MM.1S (cell line): ENCODE results near the gene TRIML1.

Experiments
- DNase-seq: peaks from one replicate; pipeline ENCODE4 v3.0.0-alpha.2; 2015
- H2AFZ ChIP-seq: fragments of 300-600 bp; sonication (generic); 2 replicates; pipeline ENCODE4 v1.6.0; 2016; ENCODE audit warnings: antibody characterized with exemption, low read length
- H3F3A ChIP-seq: fragments of 300-600 bp; sonication (generic); 2 replicates; pipeline ENCODE4 v1.6.1; 2016; ENCODE audit warnings: mild to moderate bottlenecking, antibody characterized with exemption, low read length, moderate library complexity, mixed read lengths; ENCODE audit not compliant: insufficient read depth
- H3K27ac ChIP-seq: fragments of 300-600 bp; sonication (generic); 2 replicates; pipeline ENCODE4 v1.5.1; 2016; ENCODE audit warnings: mild to moderate bottlenecking, low read length
- H3K27me3 ChIP-seq: fragments of 300-600 bp; sonication (generic); replicated peaks from 2 replicates; pipeline ENCODE4 v1.6.0; 2016; ENCODE audit warnings: low read length; ENCODE audit not compliant: insufficient read depth
- H3K36me3 ChIP-seq: fragments of 300-600 bp; sonication (generic); replicated peaks from 2 replicates; pipeline ENCODE4 v1.6.1; 2016; ENCODE audit warnings: mild to moderate bottlenecking, low read length, mixed read lengths; ENCODE audit not compliant: insufficient read depth
- H3K4me1 ChIP-seq: fragments of 300-600 bp; sonication (generic); 2 replicates; pipeline ENCODE4 v1.6.1; 2016; ENCODE audit warnings: low read length, mixed read lengths
- H3K4me2 ChIP-seq: fragments of 300-600 bp; sonication (generic); 2 replicates; pipeline ENCODE4 v1.6.0; 2016; ENCODE audit warnings: low read depth, low read length
- H3K4me3 ChIP-seq: fragments of 300-600 bp; sonication (generic); 2 replicates; pipeline ENCODE4 v1.5.1; 2016; ENCODE audit warnings: low read length, mixed read lengths
- H3K79me2 ChIP-seq: fragments of 300-600 bp; sonication (generic); 2 replicates; pipeline ENCODE4 v1.6.1; 2016; ENCODE audit warnings: mixed run types, low read length, mixed read lengths
- H3K9ac ChIP-seq: fragments of 300-600 bp; sonication (generic); 2 replicates; pipeline ENCODE4 v1.6.1; 2016; ENCODE audit warnings: low read length, mixed read lengths
- H3K9me2 ChIP-seq: fragments of 300-600 bp; sonication (generic); replicated peaks from 2 replicates; pipeline ENCODE4 v1.6.1; 2016; ENCODE audit warnings: mild to moderate bottlenecking, low read length, mixed read lengths; ENCODE audit not compliant: insufficient read depth
- H3K9me3 ChIP-seq: fragments of 300-600 bp; sonication (generic); replicated peaks from 2 replicates; pipeline ENCODE4 v1.6.1; 2016; ENCODE audit warnings: mild to moderate bottlenecking, low read length, mixed read lengths; ENCODE audit not compliant: insufficient read depth
- H4K20me1 ChIP-seq: fragments of 300-600 bp; sonication (generic); 2 replicates; pipeline ENCODE4 v1.6.1; 2016; ENCODE audit warnings: mild to moderate bottlenecking, low read length, moderate library complexity, mixed read lengths; ENCODE audit not compliant: insufficient read depth
- EZH2 ChIP-seq: fragments of 300-600 bp; sonication (generic); optimal IDR thresholded peaks from 2 replicates; pipeline ENCODE3; 2017; ENCODE audit warnings: low read depth, mild to moderate bottlenecking, antibody characterized with exemption, low read length, mixed read lengths
- EZH2phosphoT487 ChIP-seq: fragments of 300-600 bp; sonication (generic); IDR thresholded peaks from 2 replicates; pipeline ENCODE4 v1.6.1; 2018; ENCODE audit warnings: antibody characterized with exemption, low read length
- TF ChIP-seq, protein P1 (sequence below): fragments of 300-600 bp; sonication (generic); IDR thresholded peaks from 2 replicates; pipeline ENCODE4 v1.5.1; 2016; ENCODE audit warnings: antibody characterized with exemption, low read length, mixed read lengths

TRIML1 gene

DNA sequence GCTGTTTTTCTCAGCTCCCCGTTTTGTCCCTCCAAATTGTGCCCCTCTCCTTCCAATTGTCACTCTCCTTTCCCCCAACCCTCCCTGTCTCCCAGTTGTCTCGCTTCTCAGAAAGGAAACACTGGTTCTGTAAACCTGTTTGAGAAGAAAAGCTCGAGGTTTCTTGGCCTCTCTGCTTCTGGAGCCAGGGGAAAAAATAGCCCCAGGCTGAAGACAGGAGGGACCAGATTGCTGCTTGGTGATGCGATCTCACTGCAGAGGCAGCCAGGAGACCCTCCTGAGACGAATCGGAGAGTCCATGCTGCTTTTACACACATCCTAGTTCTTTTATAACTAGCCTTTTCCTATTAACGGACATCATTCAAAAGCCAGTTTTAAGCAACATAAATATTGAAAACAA lies 21.2 kb downstream of the TRIML1 start:
- no peaks in the 10 kb centered on the region for H3K27me3 ChIP-seq
- no peak overlapping the region for H3K4me3 ChIP-seq
- H3K36me3 ChIP-seq: no peaks in the 10 kb centered on the region
- no peaks in the 10 kb centered on the region for H3F3A ChIP-seq
- no peaks in the 10 kb centered on the region for H4K20me1 ChIP-seq
- TF ChIP-seq EZH2: no peak
- TF ChIP-seq EZH2phosphoT487: no peak
- TF ChIP-seq, protein P1, sequence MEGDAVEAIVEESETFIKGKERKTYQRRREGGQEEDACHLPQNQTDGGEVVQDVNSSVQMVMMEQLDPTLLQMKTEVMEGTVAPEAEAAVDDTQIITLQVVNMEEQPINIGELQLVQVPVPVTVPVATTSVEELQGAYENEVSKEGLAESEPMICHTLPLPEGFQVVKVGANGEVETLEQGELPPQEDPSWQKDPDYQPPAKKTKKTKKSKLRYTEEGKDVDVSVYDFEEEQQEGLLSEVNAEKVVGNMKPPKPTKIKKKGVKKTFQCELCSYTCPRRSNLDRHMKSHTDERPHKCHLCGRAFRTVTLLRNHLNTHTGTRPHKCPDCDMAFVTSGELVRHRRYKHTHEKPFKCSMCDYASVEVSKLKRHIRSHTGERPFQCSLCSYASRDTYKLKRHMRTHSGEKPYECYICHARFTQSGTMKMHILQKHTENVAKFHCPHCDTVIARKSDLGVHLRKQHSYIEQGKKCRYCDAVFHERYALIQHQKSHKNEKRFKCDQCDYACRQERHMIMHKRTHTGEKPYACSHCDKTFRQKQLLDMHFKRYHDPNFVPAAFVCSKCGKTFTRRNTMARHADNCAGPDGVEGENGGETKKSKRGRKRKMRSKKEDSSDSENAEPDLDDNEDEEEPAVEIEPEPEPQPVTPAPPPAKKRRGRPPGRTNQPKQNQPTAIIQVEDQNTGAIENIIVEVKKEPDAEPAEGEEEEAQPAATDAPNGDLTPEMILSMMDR: no peak
- H3K9me3 ChIP-seq: no peaks in the 10 kb centered on the region
- no peak overlapping the region for H3K9ac ChIP-seq
- H3K4me2 ChIP-seq: no peak overlapping the region
- H3K4me1 ChIP-seq: no peaks in the 10 kb centered on the region
- H3K27ac ChIP-seq: no peak overlapping the region
- no peak for DNase-seq
- H3K9me2 ChIP-seq: no peaks in the 10 kb centered on the region
- H3K79me2 ChIP-seq: no peaks in the 10 kb centered on the region
- H2AFZ ChIP-seq: no peak overlapping the region

DNA sequence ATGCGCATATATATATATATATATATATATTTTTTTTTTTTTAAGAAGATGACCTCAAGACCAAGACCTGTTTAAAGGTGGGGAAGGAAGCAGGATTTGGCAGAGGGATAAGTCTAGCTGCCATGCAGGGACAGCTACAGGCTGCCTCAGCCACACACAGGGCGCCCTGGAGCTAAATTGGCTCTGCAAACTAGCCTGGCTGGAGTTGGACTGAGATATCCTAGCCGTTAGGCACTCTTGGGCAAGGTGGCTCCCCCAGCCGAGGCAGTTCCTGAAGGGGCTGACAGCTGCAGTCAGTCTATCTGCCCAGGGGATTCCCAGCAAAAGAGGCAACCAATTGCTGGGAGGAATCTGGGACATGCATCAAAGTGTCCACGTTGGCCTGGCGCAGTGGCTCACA lies 21.9 kb downstream of the TRIML1 start:
- no peak overlapping the region for H3K27ac ChIP-seq

DNA sequence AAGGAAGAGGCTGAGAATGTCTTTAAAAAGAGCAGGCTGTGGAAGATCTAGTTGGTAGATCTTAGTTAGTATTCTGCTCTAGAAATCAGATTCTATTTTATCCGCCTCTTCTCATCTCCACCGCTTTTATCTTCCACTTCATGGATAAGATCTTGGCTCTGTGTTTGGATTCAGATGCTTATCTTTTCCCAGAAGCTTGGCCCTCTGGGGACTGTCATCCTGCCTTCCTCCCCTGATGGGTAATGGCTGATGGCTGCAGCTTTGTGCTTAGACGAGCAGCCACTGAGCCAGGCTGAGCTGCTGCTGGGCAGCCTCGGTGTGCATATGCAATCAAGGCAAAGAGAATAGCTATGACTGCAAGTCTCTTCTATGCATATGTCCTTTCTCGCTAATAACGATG lies 23.5 kb downstream of the TRIML1 start:
- Histone ChIP-seq H3K27ac (no peak overlapping the region), H3K9me3 (no peaks in the 10 kb centered on the region), H3K79me2 (no peaks in the 10 kb centered on the region), H4K20me1 (no peaks in the 10 kb centered on the region), H3K9ac (no peak overlapping the region), H3K4me2 (no peak overlapping the region), H2AFZ (no peak overlapping the region), H3K9me2 (no peaks in the 10 kb centered on the region), H3F3A (no peaks in the 10 kb centered on the region), H3K4me1 (no peaks in the 10 kb centered on the region), H3K4me3 (no peak overlapping the region), H3K36me3 (no peaks in the 10 kb centered on the region), H3K27me3 (no peaks in the 10 kb centered on the region)
- TF ChIP-seq, protein P1: no peak
- no peak for TF ChIP-seq EZH2
- TF ChIP-seq EZH2phosphoT487: no peak
- no peak for DNase-seq

More for the DNA sequence above, 21.9 kb downstream of the TRIML1 start:
- H3K36me3 ChIP-seq: no peaks in the 10 kb centered on the region
- no peak overlapping the region for H3K4me3 ChIP-seq
- no peaks in the 10 kb centered on the region for H3K9me3 ChIP-seq
- no peaks in the 10 kb centered on the region for H4K20me1 ChIP-seq
- no peaks in the 10 kb centered on the region for H3K27me3 ChIP-seq
- no peak overlapping the region for H3K9ac ChIP-seq
- H3F3A ChIP-seq: no peaks in the 10 kb centered on the region
- H2AFZ ChIP-seq: no peak overlapping the region
- TF ChIP-seq EZH2: no peak
- TF ChIP-seq EZH2phosphoT487: no peak
- TF ChIP-seq, protein P1: no peak
- no peak for DNase-seq
- H3K4me2 ChIP-seq: no peak overlapping the region
- no peaks in the 10 kb centered on the region for H3K9me2 ChIP-seq
- no peaks in the 10 kb centered on the region for H3K79me2 ChIP-seq
- no peaks in the 10 kb centered on the region for H3K4me1 ChIP-seq
